HG02852 (cell line): ENCODE data around the gene TAS2R60.

Experiments used
- ATAC-seq: cut with Tn5 transposase; IDR thresholded peaks from one replicate; pipeline ENCODE4 v1.9.1; 2021; ENCODE audit warnings: mild to moderate bottlenecking, moderate library complexity; ENCODE audit not compliant: unreplicated experiment

TAS2R60 gene

GRCh38 chr7:143437578-143437977 is 5.7 kb upstream of the TAS2R60 start:
- no peak for ATAC-seq

GRCh38 chr7:143439866-143440265 is 3.4 kb upstream of the TAS2R60 start:
- ATAC-seq: no peak

- ATAC-seq: no peak
Observed at GRCh38 chr7:143444063-143444782, 970 bp downstream of the TAS2R60 start.

GRCh38 chr7:143444785-143445184 is 1.5 kb downstream of the TAS2R60 start:
- no peak for ATAC-seq

GRCh38 chr7:143447466-143447865 is 4.2 kb downstream of the TAS2R60 start:
- ATAC-seq: no peak

GRCh38 chr7:143448429-143448828 is 5.2 kb downstream of the TAS2R60 start:
- ATAC-seq: no peak

GRCh38 chr7:143449793-143450192 is 6.5 kb downstream of the TAS2R60 start:
- ATAC-seq: no peak

GRCh38 chr7:143451122-143451521 is 7.9 kb downstream of the TAS2R60 start:
- no peak for ATAC-seq

- ATAC-seq: no peak
Observed at GRCh38 chr7:143451746-143452145, 8.5 kb downstream of the TAS2R60 start.

GRCh38 chr7:143452495-143452894 is 9.2 kb downstream of the TAS2R60 start:
- ATAC-seq: no peak

- ATAC-seq: no peak
Observed at GRCh38 chr7:143454091-143454680, 10.9 kb downstream of the TAS2R60 start.

GRCh38 chr7:143455491-143455890 is 12.2 kb downstream of the TAS2R60 start:
- no peak for ATAC-seq

GRCh38 chr7:143455942-143456341 is 12.7 kb downstream of the TAS2R60 start:
- no peak for ATAC-seq

GRCh38 chr7:143456992-143457793 is 13.9 kb downstream of the TAS2R60 start:
- no peak for ATAC-seq

GRCh38 chr7:143458263-143458662 is 15.0 kb downstream of the TAS2R60 start:
- ATAC-seq: no peak

- ATAC-seq: no peak
Observed at GRCh38 chr7:143458681-143459080, 15.4 kb downstream of the TAS2R60 start.

- ATAC-seq: no peak
Observed at GRCh38 chr7:143459359-143459758, 16.1 kb downstream of the TAS2R60 start.

- ATAC-seq: no peak
Observed at GRCh38 chr7:143460271-143460979, 17.2 kb downstream of the TAS2R60 start.

- ATAC-seq: no peak
Observed at GRCh38 chr7:143462045-143462444, 18.8 kb downstream of the TAS2R60 start.

- ATAC-seq: no peak
Observed at GRCh38 chr7:143463556-143463955, 20.3 kb downstream of the TAS2R60 start.

GRCh38 chr7:143463957-143464356 is 20.7 kb downstream of the TAS2R60 start:
- ATAC-seq: no peak
